ENCODE results near the gene LAMC2. TPM values are rescaled to one million over a fixed set of nuclear protein-coding genes. Genes with fewer than 3 reads are reported as not detected.

Gene LAMC2
- total RNA-seq, 1 donor from 2014 or later: 2.1 TPM

DNA sequence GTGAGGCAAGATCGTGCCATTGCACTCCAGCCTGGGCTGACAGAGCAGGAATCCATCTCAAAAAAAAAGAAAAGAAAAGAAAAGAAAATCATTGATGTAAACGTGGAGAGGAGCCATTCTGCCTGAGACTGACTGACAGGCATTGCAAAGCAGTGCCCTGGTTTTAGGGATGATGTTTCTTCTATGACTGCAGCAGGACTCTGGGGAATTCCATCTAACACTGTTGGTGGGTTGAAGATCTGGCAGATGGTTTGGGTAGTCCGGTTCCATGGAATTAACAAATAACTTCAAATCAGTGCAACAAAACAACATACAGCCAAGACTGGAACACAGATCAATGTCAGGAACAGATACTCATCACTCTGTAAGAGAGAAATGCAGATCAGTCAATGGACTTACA lies 17.8 kb upstream of the LAMC2 start:
- intact Hi-C loops (cut with micrococcal nuclease): no loop called here

DNA sequence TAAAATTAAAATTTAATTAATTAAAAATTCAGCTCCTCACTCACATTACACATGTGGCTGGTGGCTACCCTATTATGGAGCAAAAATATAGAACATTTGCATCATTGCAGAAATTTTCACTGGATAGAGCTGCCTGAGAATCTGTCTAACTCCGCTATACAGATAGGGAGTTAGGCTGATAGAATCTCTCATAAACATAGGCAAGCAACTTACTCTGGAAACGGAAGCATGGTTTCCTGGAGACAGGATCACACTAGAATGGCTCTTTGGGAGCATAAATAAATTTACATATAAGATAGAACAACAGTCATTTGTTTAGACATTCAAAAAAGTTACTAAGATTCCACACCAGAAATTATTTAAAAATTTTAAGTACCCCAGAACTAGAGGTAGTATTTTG lies 12.2 kb upstream of the LAMC2 start:
- intact Hi-C loops (cut with micrococcal nuclease): loop anchor here (2.0 kb wide), 1 partner anchor 55 kb away; no protein-coding TSS in a partner anchor

DNA sequence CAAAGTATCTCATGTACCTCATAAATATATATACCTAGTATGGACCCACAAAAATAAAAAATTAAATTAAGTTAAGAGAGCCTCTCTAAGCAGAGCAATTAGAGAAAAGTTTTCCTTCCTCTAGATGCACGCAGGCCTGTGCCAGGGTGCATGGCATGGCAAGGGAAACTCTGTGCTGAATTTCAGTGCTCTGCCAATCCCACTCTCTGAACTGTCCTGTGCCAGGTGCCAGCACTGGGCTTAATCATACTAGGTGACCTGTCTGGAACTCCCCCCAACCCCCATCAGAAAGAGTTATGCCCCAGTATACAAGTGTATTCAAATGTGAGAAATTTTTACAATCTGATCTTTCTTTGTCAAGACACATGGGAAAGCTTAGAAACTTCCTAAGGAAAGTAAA lies 10.4 kb upstream of the LAMC2 start:
- intact Hi-C loops (cut with micrococcal nuclease): no loop called here

DNA sequence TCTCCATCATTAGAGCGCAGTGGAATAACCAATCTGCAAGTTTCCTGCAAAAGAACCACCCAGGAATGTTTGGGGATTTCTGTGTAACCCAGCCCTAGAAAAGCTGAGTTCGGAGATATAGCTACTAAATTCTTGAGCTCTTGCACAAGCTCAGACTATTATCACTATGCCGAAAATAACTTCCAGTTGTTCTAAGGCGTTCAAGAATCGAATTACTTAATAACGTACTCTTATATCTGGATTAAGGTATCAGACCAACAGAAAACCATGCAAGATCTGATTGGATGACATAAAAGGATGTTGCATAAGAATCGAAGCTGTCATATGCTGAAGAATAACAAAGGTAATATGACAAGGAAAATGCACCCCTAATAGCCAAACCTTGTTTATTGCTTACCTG lies 7.5 kb upstream of the LAMC2 start:
- intact Hi-C loops (cut with micrococcal nuclease): no loop called here

DNA sequence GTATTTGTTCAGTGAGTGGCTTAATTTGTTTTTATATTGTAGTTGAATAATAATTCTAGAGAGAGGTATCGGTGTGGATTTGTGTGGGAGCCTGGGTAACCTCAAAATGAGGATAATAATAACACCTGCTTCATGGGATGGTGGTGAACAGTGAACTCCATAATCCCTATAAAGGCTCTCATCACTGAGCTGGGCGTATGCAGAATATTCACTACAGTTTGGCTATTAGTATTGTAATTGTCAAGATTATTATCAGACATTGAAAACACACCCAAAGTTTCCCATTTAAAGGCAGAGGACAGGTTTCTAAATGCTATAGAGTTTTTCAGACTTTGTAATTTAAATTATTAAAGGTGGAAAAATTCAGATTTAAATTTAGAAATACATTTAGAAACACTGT lies 7.0 kb upstream of the LAMC2 start:
- intact Hi-C loops (cut with micrococcal nuclease): no loop called here

DNA sequence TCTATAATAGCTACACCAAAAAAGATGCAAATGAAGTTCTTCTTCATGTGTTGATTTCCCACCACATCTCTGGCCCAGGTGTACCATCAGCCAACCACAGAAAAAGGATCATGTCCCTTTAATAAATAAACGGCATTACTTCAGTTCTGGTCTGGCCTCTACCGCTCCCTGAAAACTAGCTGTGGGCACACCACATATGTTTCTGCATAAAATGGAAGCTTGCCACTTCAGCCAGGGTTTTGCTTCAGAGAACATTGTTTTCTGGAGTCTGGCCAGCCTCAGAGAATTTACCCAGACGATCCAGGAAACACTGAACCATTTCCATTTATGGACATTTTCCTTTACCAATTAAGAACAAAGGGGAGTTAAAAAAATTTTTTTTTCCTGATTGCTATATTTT lies 5.8 kb upstream of the LAMC2 start:
- intact Hi-C loops (cut with micrococcal nuclease): loop anchor here (2.0 kb wide), 1 partner anchor 15 kb away; no protein-coding TSS in a partner anchor

DNA sequence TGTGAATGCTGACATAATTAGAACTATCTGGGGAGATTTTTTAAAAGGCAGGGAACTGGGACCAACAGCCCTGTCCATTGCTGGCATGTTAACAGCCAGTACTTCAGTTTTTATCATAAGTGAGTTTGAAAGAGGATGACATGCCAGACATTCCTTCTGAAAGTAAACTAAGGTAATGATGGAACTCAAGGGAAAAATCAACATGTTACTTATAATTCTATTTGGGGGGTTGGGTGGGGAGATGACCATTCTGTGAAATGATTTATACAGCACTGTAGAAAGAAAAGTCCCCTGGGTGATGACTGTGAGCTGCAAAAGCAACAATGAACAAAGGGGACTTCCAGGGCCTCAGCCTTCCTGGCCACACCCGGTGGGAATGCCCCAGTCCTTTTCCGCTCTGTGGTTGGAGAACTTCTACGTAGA lies 5.4 kb upstream of the LAMC2 start:
- intact Hi-C loops (cut with micrococcal nuclease): loop anchor here (2.0 kb wide), 1 partner anchor 14 kb away; no protein-coding TSS in a partner anchor

DNA sequence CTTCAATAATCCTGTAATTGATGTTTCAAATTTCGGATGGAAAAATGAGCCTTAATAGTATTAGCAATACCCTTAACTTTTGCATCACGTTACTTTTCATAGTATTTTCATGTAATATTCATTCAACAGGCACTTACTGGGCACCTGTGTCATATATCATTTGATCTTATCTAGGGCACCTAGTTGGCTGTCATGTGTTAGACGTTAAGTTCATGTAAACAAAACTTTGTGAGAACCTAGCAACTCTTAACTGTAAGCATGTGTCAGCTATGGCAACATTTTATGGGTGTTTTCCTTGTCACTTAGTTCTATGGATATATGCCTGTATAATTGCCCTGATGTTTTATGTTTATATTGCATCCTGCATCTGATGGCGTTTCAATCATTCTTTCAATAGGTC lies 777 bp downstream of the LAMC2 start:
- intact Hi-C loops (cut with micrococcal nuclease): no loop called here

DNA sequence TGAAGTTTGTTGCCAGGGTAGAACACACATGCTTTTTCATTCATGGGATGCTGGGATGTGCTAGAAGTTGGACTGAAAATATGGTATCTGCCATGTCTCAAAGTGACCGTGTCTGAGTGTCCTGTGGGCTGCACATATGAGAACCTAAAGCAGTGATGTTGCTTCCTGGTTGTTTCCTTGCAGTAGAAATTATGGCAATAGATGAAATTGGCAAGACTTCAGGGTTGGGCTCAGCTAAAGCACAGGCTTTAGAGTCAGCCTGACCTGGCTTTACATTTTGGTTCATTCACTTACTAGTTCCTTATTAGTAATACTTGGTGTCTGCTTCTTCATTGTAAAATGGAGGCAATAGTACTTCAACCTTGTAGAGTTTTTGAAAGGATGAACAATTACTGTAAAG lies 2.2 kb downstream of the LAMC2 start:
- intact Hi-C loops (cut with micrococcal nuclease): no loop called here

DNA sequence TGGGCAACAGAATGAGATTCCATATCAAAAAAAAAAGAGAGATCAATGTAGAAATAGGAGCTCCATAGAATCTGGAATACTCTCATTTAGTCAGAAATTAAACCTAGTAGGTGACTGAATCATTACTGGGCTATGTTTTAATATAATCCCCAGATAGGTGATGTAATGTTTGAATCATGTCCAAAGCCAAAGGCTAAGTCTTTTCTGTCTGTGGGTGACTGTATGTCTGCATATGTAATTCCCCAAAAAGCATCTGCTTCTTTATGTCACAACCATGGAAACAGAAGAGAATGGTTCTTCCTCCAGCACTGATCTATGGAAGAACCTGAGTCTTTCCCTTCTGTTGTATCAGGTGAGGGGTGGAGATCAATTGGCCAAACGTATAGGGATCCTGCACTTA lies 5.8 kb downstream of the LAMC2 start:
- intact Hi-C loops (cut with micrococcal nuclease): loop anchor here (10.0 kb wide), 2 partner anchors 577 to 763 kb away; no protein-coding TSS in a partner anchor

DNA sequence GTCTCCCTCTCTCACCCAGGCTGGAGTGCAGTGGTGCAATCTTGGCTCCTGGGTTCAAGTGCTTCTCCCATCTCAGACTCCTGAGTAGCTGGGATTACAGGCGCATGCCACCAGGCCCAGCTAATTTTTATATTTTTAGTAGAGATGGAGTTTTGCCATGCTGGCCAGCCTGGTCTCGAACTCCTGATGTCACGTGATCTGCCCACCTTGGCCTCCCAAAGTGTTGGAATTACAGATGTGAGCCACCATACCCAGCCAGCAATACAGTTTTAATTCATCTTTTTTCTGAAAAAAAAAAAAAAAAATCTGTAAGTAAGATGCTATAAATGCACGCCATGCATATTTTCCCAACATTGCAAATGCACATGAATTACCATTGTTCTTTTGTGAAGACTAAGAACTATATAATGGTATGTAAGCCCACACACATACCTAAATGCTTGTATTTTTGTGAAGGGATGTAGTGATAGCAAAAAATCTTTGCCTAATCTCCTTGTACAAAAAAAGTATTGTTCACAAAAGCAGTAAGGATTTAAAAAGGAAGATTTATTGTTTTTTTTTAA lies 8.0 kb downstream of the LAMC2 start:
- intact Hi-C loops (cut with micrococcal nuclease): loop anchor here (2.0 to 10.0 kb wide), 4 partner anchors 13 to 761 kb away; no protein-coding TSS in a partner anchor

DNA sequence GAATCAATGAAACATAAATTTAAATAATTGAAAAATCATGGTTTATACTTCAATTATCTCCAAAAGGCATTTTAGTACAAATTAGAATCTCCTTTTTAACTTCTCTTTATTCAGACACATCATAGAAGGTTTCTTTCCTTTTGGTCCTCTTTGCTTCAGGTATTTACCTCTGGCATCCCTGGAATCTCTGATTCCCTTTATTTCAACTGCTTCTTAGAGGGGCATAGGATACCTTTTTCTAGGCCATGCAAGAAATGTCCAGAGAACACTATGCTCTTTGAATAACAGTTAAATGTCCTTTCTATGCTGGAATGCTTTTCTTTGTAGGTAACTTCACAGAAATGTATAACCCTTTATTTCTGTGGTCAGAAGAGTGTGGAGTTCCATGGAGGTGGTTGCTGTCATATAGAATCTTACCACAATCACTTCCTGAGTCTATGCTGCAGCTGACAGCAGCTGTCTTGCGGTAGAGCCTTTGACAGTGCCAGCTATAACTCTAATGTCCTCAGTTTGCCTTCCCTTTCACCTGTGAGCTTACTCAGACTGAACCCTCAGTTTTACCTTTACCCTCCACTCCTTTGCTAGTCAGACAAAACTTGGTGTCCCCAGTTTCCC lies 8.6 kb downstream of the LAMC2 start:
- intact Hi-C loops (cut with micrococcal nuclease): loop anchor here (2.0 to 10.0 kb wide), 4 partner anchors 14 to 760 kb away; no protein-coding TSS in a partner anchor

DNA sequence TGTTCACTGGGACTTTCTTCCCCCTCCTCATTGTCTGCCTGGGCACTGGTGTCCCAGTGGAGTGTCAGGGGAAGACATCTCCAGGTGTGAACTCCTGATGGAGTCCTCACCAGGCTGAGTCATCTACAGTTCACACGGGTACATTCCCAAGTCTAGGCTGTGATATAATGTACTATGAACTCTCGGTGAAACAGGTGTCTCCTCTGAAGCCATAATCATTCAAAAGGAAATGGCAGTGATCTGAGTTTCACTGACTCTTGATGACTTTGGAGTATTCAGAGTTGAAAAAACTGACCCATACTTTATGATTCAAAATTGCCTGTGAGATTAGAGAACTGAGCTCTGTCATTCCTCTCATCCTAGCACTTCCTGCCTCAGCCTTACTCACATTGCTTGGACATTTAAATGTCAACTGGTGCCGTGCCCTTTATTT lies 9.1 kb downstream of the LAMC2 start:
- intact Hi-C loops (cut with micrococcal nuclease): loop anchor here (2.0 to 10.0 kb wide), 4 partner anchors 14 to 760 kb away; no protein-coding TSS in a partner anchor

DNA sequence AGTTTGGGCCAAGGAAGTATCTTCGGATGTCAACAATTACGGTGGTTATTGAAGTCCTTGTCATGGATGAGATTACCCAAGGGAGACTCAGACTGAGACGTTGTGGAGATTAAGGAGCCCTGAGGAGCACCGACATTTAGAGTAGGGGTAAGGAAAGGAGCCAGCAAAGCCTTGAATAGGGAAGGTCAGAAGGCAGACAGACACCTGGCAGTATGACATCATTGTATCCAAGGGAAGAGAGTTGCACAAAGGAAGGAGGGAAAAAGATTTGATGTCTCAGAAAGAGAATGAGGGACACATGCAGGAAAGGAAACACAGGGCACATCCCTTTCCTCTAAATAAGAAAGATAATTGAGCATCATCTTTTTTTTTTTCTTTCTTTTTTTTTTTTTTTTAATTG lies 11.7 kb downstream of the LAMC2 start:
- intact Hi-C loops (cut with micrococcal nuclease): loop anchor here (10.0 kb wide), 2 partner anchors 583 to 757 kb away; no protein-coding TSS in a partner anchor

DNA sequence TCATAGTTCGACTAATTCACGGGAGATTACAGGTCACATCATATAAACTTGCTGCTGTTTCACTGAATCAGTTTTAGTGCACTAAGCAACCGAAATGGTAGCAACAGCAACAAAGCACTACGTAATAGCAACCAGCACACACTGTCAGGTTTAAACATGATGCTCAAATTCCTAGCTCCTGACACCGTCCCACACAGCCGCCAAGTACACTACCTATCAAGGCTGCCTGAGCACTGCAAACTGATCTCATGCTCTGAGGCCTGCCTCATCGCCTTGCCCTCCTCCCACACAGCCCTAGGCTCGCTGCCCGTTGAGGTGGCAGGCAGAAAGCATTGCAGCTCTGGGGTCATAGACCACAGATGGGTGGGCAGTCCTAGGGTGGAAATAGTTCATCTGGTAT lies 12.4 kb downstream of the LAMC2 start:
- intact Hi-C loops (cut with micrococcal nuclease): loop anchor here (10.0 kb wide), 2 partner anchors 584 to 756 kb away; no protein-coding TSS in a partner anchor

DNA sequence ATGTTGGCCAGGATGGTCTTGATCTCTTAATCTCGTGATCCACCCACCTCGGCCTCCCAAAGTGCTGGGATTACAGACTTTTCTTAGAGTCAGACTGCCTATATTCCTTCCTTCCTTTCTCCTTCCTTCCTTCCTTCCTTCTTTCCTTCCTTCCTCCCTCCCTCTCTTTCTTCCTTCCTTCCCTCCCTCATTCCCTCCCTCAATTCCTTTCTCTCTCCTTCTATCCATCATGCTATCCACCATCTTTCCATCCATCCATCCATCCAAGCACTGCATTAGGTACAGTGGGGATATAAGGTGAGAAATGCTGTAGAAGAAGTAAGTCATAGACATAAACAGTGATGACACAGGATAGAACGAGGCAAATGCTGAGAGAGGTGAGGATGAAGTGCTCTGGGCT lies 13.2 kb downstream of the LAMC2 start:
- intact Hi-C loops (cut with micrococcal nuclease): loop anchor here (10.0 kb wide), 2 partner anchors 585 to 755 kb away; no protein-coding TSS in a partner anchor

DNA sequence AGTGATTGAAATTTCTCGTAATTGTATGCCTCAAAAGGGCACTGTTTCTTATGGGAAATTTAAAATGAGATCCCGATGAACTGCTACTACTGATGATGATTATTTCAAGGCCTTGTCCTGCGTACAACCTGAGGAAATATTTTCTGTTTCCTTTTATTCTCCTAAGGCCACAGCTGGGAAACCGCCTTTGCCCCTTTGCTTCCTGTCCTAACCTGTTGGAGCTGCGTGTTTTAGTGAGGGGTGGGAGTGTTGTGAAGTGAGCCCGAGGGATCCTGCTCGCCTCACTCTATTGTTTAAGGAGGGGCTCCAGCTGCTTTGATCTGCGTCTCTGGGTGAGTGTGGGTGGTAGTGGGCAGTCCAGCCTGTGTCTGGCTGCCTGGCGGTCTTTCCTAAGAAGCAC lies 14.4 kb downstream of the LAMC2 start:
- intact Hi-C loops (cut with micrococcal nuclease): no loop called here

DNA sequence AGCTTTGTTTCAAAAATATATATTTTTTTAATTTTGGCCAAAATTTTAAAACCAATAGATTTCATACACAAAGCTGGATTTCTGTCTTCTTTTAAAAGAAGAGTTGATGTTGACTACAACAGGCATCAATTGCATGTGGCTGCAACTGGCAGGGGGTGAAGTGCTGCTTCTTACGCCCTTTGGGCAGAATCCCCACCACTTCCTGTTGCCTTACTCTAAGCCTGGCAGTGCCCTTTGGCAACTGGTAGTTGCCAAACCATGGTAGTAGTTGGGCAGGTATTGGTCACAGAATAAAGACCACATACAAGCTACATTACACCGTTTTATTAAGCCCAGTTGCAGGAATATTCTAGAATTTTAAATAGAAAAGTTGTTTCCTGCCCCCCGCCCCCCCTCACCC lies 17.0 kb downstream of the LAMC2 start:
- intact Hi-C loops (cut with micrococcal nuclease): no loop called here

DNA sequence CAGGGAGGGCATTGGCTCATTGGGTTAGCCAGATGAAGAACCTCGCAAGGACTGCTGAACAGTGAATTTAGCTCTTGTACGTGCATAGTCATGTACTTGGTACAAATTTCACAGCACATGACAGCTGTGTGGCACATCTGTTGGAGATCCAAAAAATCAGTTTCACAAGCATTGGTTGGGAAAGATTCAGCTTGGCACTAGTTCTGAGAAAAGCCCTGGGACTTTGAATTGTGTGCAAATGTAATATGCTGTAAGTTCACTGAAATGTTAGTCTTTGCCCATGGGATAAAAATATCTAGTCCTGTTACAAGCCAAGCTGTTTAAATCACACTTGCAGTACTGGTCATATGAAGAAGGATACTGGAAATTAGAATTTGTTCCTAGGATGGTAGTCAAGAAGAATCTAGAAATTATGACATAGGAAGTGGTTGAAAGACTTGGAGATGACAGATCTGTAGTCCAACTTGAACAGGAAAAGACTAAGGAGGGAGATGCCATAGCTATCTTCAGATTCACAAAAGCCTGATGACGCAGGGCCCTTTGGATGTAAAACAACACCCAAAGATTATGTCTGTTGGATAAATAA lies 19.2 kb downstream of the LAMC2 start:
- intact Hi-C loops (cut with micrococcal nuclease): no loop called here

DNA sequence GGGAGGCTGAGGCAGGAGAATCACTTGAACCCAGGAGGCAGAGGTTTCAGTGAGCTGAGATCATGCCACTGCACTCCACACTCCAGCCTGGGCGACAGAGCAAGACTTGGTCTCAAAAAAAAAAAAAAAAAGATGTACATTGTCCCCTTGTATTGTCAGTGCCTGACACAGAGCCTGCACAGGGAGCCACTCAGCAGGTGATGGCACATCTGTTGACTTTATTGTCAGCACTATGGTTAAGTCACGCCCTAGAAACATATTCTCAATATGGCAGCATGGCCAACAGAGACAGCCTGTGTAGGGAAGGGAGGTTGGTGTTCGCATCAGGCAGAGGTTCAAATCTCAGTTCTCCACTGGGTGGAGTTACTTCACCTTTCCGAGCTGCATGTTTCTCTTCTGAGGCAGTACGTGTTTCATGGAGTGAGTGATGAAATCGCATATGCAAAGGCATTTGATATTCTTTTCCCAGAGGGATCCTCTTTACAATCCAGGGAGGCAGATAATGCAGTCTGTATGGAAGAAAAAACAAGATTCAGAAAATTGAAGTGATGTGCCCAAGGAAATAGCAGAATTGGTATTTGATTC lies 20.6 kb downstream of the LAMC2 start:
- intact Hi-C loops (cut with micrococcal nuclease): no loop called here

DNA sequence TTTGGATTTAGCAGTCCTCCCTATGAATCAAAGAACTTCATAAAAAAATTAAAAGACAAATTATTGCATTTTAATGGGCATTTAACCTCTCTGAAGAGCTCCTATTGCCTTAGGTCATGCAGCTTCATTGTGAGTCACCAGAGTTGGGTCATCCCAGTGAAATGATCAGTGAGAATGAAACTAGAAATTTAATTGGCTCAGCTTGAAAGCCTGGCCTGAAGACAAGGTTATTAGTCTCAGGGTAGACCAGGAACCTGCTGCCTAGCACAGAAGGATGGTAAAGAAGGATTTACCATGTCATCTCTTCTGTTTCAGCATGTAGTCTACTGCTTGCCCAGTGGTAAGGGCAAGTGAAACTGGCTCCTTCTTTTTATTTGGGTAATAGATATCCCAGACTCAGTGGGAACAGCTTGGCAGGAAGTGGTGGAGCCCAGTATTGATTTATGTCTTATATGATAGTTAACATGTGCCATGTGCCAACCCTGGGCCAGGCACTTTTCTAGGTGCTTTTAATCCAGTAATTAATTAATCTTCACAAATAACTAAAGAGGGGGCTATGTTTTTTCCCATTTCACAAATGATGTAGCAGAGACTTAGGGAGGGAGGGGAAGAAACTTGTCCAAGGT lies 23.6 kb downstream of the LAMC2 start:
- intact Hi-C loops (cut with micrococcal nuclease): no loop called here

DNA sequence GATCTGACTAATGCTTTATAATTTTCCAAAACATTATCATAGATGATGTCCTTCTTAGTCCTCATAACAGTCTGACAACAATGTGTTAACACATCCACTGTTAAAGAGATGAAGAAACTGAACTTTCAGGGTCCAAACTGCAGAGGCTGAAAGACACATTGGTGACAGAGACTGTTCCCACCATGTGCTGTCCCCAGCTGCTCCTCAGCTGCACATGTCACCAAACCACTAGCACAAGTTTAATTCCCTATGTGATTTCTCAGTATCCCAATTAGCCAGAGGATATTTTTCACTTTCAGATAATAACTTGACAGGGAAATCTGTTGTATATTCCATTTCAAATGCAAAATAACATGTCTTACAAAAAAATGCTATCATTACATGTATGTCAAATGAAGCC lies 24.6 kb downstream of the LAMC2 start:
- intact Hi-C loops (cut with micrococcal nuclease): no loop called here
